HEK293T (cell line): Measurements from ENCODE around the gene LRMDA.

ENCODE experiments used
- CTCF ChIA-PET: fragments of 350-600 bp; formaldehyde crosslinking; extraction: SDS; loops from one replicate; lab custom pipeline; 2021; ENCODE audit warnings: antibody characterized with exemption, inconsistent platforms; lab: Yijun Ruan, JAX
- POLR2A ChIA-PET: fragments of 350-600 bp; formaldehyde crosslinking; extraction: SDS; loops from one replicate; lab custom pipeline; 2020; ENCODE audit warnings: antibody characterized with exemption, inconsistent platforms; lab: Yijun Ruan, JAX
- DNase-seq: peaks from one replicate; pipeline ENCODE4 v3.0.0; 2012; ENCODE audit warnings: mixed read lengths; ENCODE audit errors: extremely low spot score
- ARNT ChIP-seq: fragments of 450-650 bp; IDR thresholded peaks from 2 replicates; pipeline ENCODE4 v1.6.1; 2017; ENCODE audit warnings: mild to moderate bottlenecking
- BHLHE40 ChIP-seq: fragments of 450-650 bp; IDR thresholded peaks from 2 replicates; pipeline ENCODE4 v1.6.1; 2016; ENCODE audit warnings: mild to moderate bottlenecking, moderate library complexity, borderline replicate concordance
- CTBP1 ChIP-seq: fragments of 450-650 bp; IDR thresholded peaks from 2 replicates; pipeline ENCODE4 v1.6.1; 2016; ENCODE audit warnings: borderline replicate concordance
- ELF4 ChIP-seq: fragments of 450-650 bp; IDR thresholded peaks from 2 replicates; pipeline ENCODE4 v1.6.1; 2017; ENCODE audit warnings: antibody characterized with exemption
- FOXA1 ChIP-seq: fragments of 450-650 bp; IDR thresholded peaks from 2 replicates; pipeline ENCODE4 v1.6.1; 2016; ENCODE audit warnings: mild to moderate bottlenecking
- FOXK2 ChIP-seq: fragments of 450-650 bp; IDR thresholded peaks from 2 replicates; pipeline ENCODE4 v1.6.1; 2016; ENCODE audit warnings: mild to moderate bottlenecking
- FOXM1 ChIP-seq: fragments of 450-650 bp; IDR thresholded peaks from 2 replicates; pipeline ENCODE4 v1.6.1; 2017; ENCODE audit warnings: mild to moderate bottlenecking, borderline replicate concordance
- HDGF ChIP-seq: fragments of 450-650 bp; IDR thresholded peaks from 2 replicates; pipeline ENCODE4 v1.6.1; 2017; ENCODE audit warnings: antibody characterized with exemption, borderline replicate concordance
- L3MBTL2 ChIP-seq: fragments of 450-650 bp; conservative IDR thresholded peaks from 2 replicates; pipeline ENCODE4 v1.6.1; 2016; ENCODE audit warnings: mild to moderate bottlenecking
- LEF1 ChIP-seq: fragments of 450-650 bp; IDR thresholded peaks from 2 replicates; pipeline ENCODE4 v1.6.1; 2017; ENCODE audit warnings: mild to moderate bottlenecking, borderline replicate concordance
- NFRKB ChIP-seq: fragments of 450-650 bp; IDR thresholded peaks from 2 replicates; pipeline ENCODE4 v1.6.1; 2016; ENCODE audit warnings: mild to moderate bottlenecking, moderate library complexity
- PKNOX1 ChIP-seq: fragments of 450-650 bp; IDR thresholded peaks from 2 replicates; pipeline ENCODE4 v1.6.1; 2016
- SP1 ChIP-seq: fragments of 450-650 bp; IDR thresholded peaks from 2 replicates; pipeline ENCODE4 v1.6.1; 2017
- SUZ12 ChIP-seq: fragments of 450-650 bp; IDR thresholded peaks from 2 replicates; pipeline ENCODE4 v1.6.1; 2016; ENCODE audit warnings: mild to moderate bottlenecking
- TARDBP ChIP-seq: fragments of 450-650 bp; IDR thresholded peaks from 2 replicates; pipeline ENCODE4 v1.6.1; 2016
- ZNF384 ChIP-seq: fragments of 450-650 bp; IDR thresholded peaks from 2 replicates; pipeline ENCODE4 v1.6.1; 2016

LRMDA gene

DNA sequence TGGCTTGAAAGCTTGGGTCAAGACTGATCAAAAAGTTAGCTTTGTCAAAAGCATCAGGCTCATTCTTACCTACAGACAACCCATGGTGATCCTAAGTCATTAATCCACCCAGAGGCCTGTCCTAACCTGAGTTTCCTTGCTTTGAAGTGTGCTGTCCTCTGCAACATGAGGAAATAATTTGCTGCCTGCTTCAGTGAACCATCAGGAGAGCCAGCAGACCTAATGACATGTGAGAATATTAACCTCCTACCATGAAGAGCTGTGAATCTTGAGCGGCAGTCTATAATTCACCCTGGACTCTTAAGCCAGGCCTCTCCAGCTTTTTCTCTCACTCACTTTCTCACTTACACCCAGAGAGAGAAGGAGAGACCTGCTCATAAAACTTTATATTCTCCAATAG, 590.0 kb downstream of the LRMDA start:
- DNase-seq: no peak
- TF ChIP-seq SP1: no peak
- no peak for TF ChIP-seq CTBP1
- TF ChIP-seq BHLHE40: no peak
- no peak for TF ChIP-seq FOXM1
- TF ChIP-seq HDGF: no peak
- POLR2A ChIA-PET: no interaction called here
- CTCF ChIA-PET: interaction anchor here (0.6 to 1.6 kb wide), 2 partner anchors 8 to 15 kb away, joined by 5 to 7 read pairs; no protein-coding TSS in a partner anchor

- ChIA-PET CTCF (interaction anchor here (1.6 kb wide), 1 partner anchor 14 kb away, joined by 5 read pairs; no protein-coding TSS in a partner anchor), POLR2A (no interaction called here)
- DNase-seq: no peak
- TF ChIP-seq ARNT: no peak
- no peak for TF ChIP-seq FOXM1
- TF ChIP-seq PKNOX1: no peak
- no peak for TF ChIP-seq L3MBTL2
- no peak for TF ChIP-seq CTBP1
- no peak for TF ChIP-seq SP1
- TF ChIP-seq FOXA1: no peak
- TF ChIP-seq LEF1: no peak
Measured at GRCh38 chr10:76022366-76022765, 590.9 kb downstream of the LRMDA start.

DNA sequence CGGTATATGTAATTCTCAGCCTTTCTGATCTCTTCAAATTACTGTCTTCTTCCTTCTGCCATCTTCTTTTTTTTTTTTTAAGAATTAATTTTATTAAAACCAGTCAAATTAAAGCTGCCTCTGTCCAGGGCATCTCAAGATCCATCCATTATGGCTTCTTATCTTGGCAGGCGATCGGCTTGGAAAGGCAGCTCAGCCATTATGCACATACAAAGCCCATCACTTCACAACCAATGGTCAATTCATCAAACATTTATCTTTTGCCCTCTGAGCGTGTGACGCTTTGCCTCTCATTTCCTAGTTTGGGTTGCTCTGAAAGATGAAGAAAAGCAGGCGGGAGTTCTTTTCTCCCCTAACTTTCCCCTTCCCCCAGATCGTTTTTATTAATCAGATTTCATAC, 591.6 kb downstream of the LRMDA start:
- ChIA-PET POLR2A (no interaction called here), CTCF (interaction anchor here (1.6 kb wide), 1 partner anchor 13 kb away, joined by 4 read pairs; no protein-coding TSS in a partner anchor)
- DNase-seq: no peak
- TF ChIP-seq NFRKB (no peak), LEF1 (no peak), L3MBTL2 (no peak), ELF4 (no peak), TARDBP (no peak), BHLHE40 (no peak), SP1 (no peak), CTBP1 (no peak), PKNOX1 (no peak), SUZ12 (no peak), FOXM1 (no peak), ARNT (no peak)

GRCh38 chr10:76024460-76025123, 593.2 kb downstream of the LRMDA start:
- POLR2A ChIA-PET: no interaction called here
- no peak for DNase-seq
- CTCF ChIA-PET: interaction anchor here (0.7 to 1.6 kb wide), 2 partner anchors 12 to 761 kb away, joined by 3 to 4 read pairs; no protein-coding TSS in a partner anchor
- TF ChIP-seq CTBP1 (no peak), ZNF384 (no peak), FOXA1 (no peak), FOXK2 (no peak), PKNOX1 (no peak), SP1 (no peak), L3MBTL2 (no peak)

- ChIA-PET POLR2A (no interaction called here), CTCF (interaction anchor here (1.7 kb wide), 1 partner anchor 11 kb away, joined by 7 read pairs; no protein-coding TSS in a partner anchor)
- no peak for DNase-seq
Measured at GRCh38 chr10:76025124-76025477, 593.7 kb downstream of the LRMDA start.

More at GRCh38 chr10:76025124-76025477, 593.7 kb downstream of the LRMDA start:
- TF ChIP-seq FOXM1 (no peak), NFRKB (no peak), BHLHE40 (no peak), ZNF384 (no peak), ELF4 (no peak), SUZ12 (no peak), PKNOX1 (no peak), FOXK2 (no peak), HDGF (no peak), CTBP1 (no peak), L3MBTL2 (no peak), TARDBP (no peak), LEF1 (no peak), FOXA1 (no peak), ARNT (no peak), SP1 (no peak)
